NB4 (cell line): ENCODE data around the gene DDAH1.

Experiments used
- DNase-seq: peaks from one replicate; pipeline ENCODE4 v3.0.0; 2010; ENCODE audit warnings: low read depth
- H3K4me3 ChIP-seq: one replicate; pipeline ENCODE4 v1.5.1; 2011; ENCODE audit warnings: mild to moderate bottlenecking, low read depth, low read length, moderate library complexity
- MYC ChIP-seq: IDR thresholded peaks from 2 replicates; pipeline ENCODE4 v1.6.1; 2011; ENCODE audit warnings: low read depth, low read length
- POLR2A ChIP-seq: IDR thresholded peaks from 2 replicates; pipeline ENCODE4 v1.6.1; 2011; ENCODE audit warnings: mild to moderate bottlenecking; ENCODE audit not compliant: insufficient read length; ENCODE audit errors: extremely low read depth
- TF ChIP-seq, protein P1 (sequence below): IDR thresholded peaks from one replicate; pipeline ENCODE4 v1.5.1; 2012; ENCODE audit warnings: low read depth, low read length
- TF ChIP-seq, protein P2 (sequence below): IDR thresholded peaks from 2 replicates; pipeline ENCODE4 v1.6.1; 2011; ENCODE audit warnings: low read depth, low read length

Gene DDAH1

DNA sequence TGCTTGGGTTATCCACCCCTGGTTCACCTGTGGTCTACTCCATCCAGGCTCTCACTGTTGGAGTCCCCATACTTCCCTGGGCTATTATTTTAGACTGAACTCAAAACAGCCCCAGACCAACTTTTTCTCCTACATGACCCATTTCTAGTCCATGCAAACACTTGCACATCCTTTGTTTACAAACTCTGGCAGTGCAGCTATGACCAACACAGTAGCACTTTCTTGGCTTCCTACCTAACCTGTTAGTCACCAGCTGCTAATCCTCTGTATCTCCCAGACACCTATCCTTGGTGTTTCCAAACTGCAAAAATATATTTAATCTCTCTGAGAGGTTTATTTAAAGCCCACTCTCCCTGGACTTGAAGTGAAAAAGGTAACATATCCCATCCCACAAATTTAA lies 90.8 kb downstream of the DDAH1 start:
- TF ChIP-seq, protein P1, sequence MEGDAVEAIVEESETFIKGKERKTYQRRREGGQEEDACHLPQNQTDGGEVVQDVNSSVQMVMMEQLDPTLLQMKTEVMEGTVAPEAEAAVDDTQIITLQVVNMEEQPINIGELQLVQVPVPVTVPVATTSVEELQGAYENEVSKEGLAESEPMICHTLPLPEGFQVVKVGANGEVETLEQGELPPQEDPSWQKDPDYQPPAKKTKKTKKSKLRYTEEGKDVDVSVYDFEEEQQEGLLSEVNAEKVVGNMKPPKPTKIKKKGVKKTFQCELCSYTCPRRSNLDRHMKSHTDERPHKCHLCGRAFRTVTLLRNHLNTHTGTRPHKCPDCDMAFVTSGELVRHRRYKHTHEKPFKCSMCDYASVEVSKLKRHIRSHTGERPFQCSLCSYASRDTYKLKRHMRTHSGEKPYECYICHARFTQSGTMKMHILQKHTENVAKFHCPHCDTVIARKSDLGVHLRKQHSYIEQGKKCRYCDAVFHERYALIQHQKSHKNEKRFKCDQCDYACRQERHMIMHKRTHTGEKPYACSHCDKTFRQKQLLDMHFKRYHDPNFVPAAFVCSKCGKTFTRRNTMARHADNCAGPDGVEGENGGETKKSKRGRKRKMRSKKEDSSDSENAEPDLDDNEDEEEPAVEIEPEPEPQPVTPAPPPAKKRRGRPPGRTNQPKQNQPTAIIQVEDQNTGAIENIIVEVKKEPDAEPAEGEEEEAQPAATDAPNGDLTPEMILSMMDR: no peak
- no peak for TF ChIP-seq MYC
- TF ChIP-seq, protein P2, sequence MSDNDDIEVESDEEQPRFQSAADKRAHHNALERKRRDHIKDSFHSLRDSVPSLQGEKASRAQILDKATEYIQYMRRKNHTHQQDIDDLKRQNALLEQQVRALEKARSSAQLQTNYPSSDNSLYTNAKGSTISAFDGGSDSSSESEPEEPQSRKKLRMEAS: no peak
- no peak for TF ChIP-seq POLR2A
- no peak overlapping the region for H3K4me3 ChIP-seq
- no peak for DNase-seq

GRCh38 chr1:85373378-85373708 lies 91.6 kb downstream of the DDAH1 start:
- DNase-seq: no peak
- no peak overlapping the region for H3K4me3 ChIP-seq
- TF ChIP-seq, protein P1: no peak
- TF ChIP-seq POLR2A (no peak), MYC (no peak)
- TF ChIP-seq, protein P2: no peak

- TF ChIP-seq, protein P2: no peak
- TF ChIP-seq, protein P1: no peak
- no peak for TF ChIP-seq MYC
- no peak for TF ChIP-seq POLR2A
- no peak overlapping the region for H3K4me3 ChIP-seq
- DNase-seq: no peak
Measured at GRCh38 chr1:85372683-85373377, 92.1 kb downstream of the DDAH1 start.

GRCh38 chr1:85371021-85371420 lies 93.9 kb downstream of the DDAH1 start:
- TF ChIP-seq, protein P1: no peak
- TF ChIP-seq MYC: no peak
- TF ChIP-seq, protein P2: no peak
- no peak for TF ChIP-seq POLR2A
- H3K4me3 ChIP-seq: no peak overlapping the region
- no peak for DNase-seq

- H3K4me3 ChIP-seq: no peak overlapping the region
- DNase-seq: no peak
- TF ChIP-seq POLR2A: no peak
- TF ChIP-seq, protein P2: no peak
Measured at GRCh38 chr1:85368073-85368770, 96.7 kb downstream of the DDAH1 start.

GRCh38 chr1:85366391-85367170 lies 98.4 kb downstream of the DDAH1 start:
- H3K4me3 ChIP-seq: no peak overlapping the region
- TF ChIP-seq POLR2A (no peak), MYC (no peak)
- TF ChIP-seq, protein P1: no peak
- TF ChIP-seq, protein P2: no peak
- no peak for DNase-seq
